HEK293 (cell line): Measurements from ENCODE around the gene BCOR.

Experiments
- CTCF ChIP-seq: fragments of 450-650 bp; formaldehyde crosslinking; IDR thresholded peaks from 2 replicates; pipeline ENCODE4 v1.5.1; 2016; ENCODE audit warnings: missing biosample characterization, missing genetic modification characterization
- KLF16 ChIP-seq: fragments of 450-650 bp; formaldehyde crosslinking; IDR thresholded peaks from 2 replicates; pipeline ENCODE4 v1.5.1; 2017; ENCODE audit warnings: missing biosample characterization, missing genetic modification characterization
- KLF17 ChIP-seq: fragments of 450-650 bp; formaldehyde crosslinking; IDR thresholded peaks from 2 replicates; pipeline ENCODE4 v1.5.1; 2016; ENCODE audit warnings: missing biosample characterization, missing genetic modification characterization
- PRDM6 ChIP-seq: fragments of 450-650 bp; formaldehyde crosslinking; IDR thresholded peaks from 2 replicates; pipeline ENCODE4 v1.5.1; 2017; ENCODE audit warnings: missing biosample characterization, missing genetic modification characterization
- ZBTB8A ChIP-seq: fragments of 450-650 bp; formaldehyde crosslinking; IDR thresholded peaks from 2 replicates; pipeline ENCODE4 v1.5.1; 2016; ENCODE audit warnings: missing biosample characterization, missing genetic modification characterization
- ZNF23 ChIP-seq: fragments of 450-650 bp; formaldehyde crosslinking; IDR thresholded peaks from 2 replicates; pipeline ENCODE4 v1.5.1; 2016; ENCODE audit warnings: missing biosample characterization, missing genetic modification characterization, borderline replicate concordance
- ZNF302 ChIP-seq: fragments of 450-650 bp; formaldehyde crosslinking; IDR thresholded peaks from 2 replicates; pipeline ENCODE4 v1.5.1; 2016; ENCODE audit warnings: missing biosample characterization, missing genetic modification characterization, low read depth
- ZNF677 ChIP-seq: fragments of 450-650 bp; IDR thresholded peaks from 2 replicates; pipeline ENCODE4 v1.5.0; 2018; ENCODE audit warnings: missing biosample characterization, mild to moderate bottlenecking, missing genetic modification characterization, moderate library complexity
- ZNF830 ChIP-seq: fragments of 450-650 bp; IDR thresholded peaks from 2 replicates; pipeline ENCODE4 v1.5.0; 2018; ENCODE audit warnings: missing biosample characterization, missing genetic modification characterization, low read depth, mild to moderate bottlenecking, moderate library complexity
- ZSCAN5A ChIP-seq: fragments of 450-650 bp; formaldehyde crosslinking; IDR thresholded peaks from 2 replicates; pipeline ENCODE4 v1.5.1; 2016; ENCODE audit warnings: missing biosample characterization, missing genetic modification characterization

GRCh38 chrX:40111868-40112267 is 14.1 kb upstream of the BCOR start:
- no peak for TF ChIP-seq KLF16 (tag by site-specific recombination)
- TF ChIP-seq ZSCAN5A (tag by site-specific recombination), result no peak
- TF ChIP-seq ZNF23 (tag by site-specific recombination), result no peak
- TF ChIP-seq CTCF, result no peak
- TF ChIP-seq ZBTB8A, result no peak
- no peak for TF ChIP-seq ZNF302 (tag by site-specific recombination)
- TF ChIP-seq PRDM6 (tag by site-specific recombination), result no peak
- no peak for TF ChIP-seq ZNF677 (tag by site-specific recombination)
- no peak for TF ChIP-seq ZNF830 (tag by site-specific recombination)
- no peak for TF ChIP-seq KLF17
